GM23338 (cell line): Measurements from ENCODE around the gene TEX35. TPM values are rescaled to one million over a fixed set of nuclear protein-coding genes. Genes with fewer than 3 reads are reported as not detected.

Experiments
- ATAC-seq: fragments of 200-7000 bp; cut with Tn5 transposase; 3 replicates; pipeline ENCODE4 v1.9.1; 2020
- DNase-seq: peaks from one replicate; pipeline ENCODE4 v3.0.0-alpha.2; 2015; ENCODE audit warnings: low spot score
- H2AFZ ChIP-seq: fragments of 200-600 bp; sonication (generic); 2 replicates; pipeline ENCODE4 v1.8.0; 2016; ENCODE audit warnings: antibody characterized with exemption, mild to moderate bottlenecking, moderate library complexity
- H3F3A ChIP-seq: fragments of 200-600 bp; sonication (generic); replicated peaks from 2 replicates; pipeline ENCODE4 v1.8.0; 2017; ENCODE audit warnings: antibody characterized with exemption, mixed run types, low read depth
- H3K27ac ChIP-seq: fragments of 200-600 bp; sonication (generic); 2 replicates; pipeline ENCODE4 v1.6.1; 2016; ENCODE audit warnings: low read depth
- H3K27me3 ChIP-seq: fragments of 200-600 bp; sonication (generic); 2 replicates; pipeline ENCODE4 v1.8.0; 2016; ENCODE audit warnings: mild to moderate bottlenecking, mixed run types, moderate library complexity; ENCODE audit not compliant: insufficient read depth
- H3K36me3 ChIP-seq: fragments of 200-600 bp; sonication (generic); 2 replicates; pipeline ENCODE4 v1.8.0; 2016; ENCODE audit warnings: mild to moderate bottlenecking; ENCODE audit not compliant: insufficient read depth
- H3K4me1 ChIP-seq: fragments of 200-600 bp; sonication (generic); 2 replicates; pipeline ENCODE4 v1.8.0; 2016; ENCODE audit warnings: mild to moderate bottlenecking, moderate library complexity; ENCODE audit not compliant: insufficient read depth
- H3K4me2 ChIP-seq: fragments of 200-600 bp; sonication (generic); 2 replicates; pipeline ENCODE4 v1.7.1; 2017; ENCODE audit warnings: mixed run types
- H3K4me3 ChIP-seq: fragments of 200-600 bp; sonication (generic); 2 replicates; pipeline ENCODE4 v1.6.1; 2016; ENCODE audit warnings: mixed run types
- H3K79me2 ChIP-seq: fragments of 200-600 bp; sonication (generic); replicated peaks from 2 replicates; pipeline ENCODE4 v1.8.0; 2017; ENCODE audit warnings: mild to moderate bottlenecking; ENCODE audit not compliant: insufficient read depth
- H3K9me2 ChIP-seq: fragments of 200-600 bp; sonication (generic); 2 replicates; pipeline ENCODE4 v1.8.0; 2017; ENCODE audit not compliant: insufficient read depth
- H4K20me1 ChIP-seq: fragments of 200-600 bp; sonication (generic); replicated peaks from 2 replicates; pipeline ENCODE4 v1.8.0; 2017; ENCODE audit warnings: mild to moderate bottlenecking; ENCODE audit not compliant: insufficient read depth
- H3K27ac Mint-ChIP-seq: 2 replicates; pipeline ENCODE4 v1.8.0; 2020; ENCODE audit warnings: inconsistent platforms, mild to moderate bottlenecking, moderate library complexity, mixed read lengths
- H3K27me3 Mint-ChIP-seq: 3 replicates; pipeline ENCODE4 v1.8.0; 2022; ENCODE audit warnings: low read depth, mild to moderate bottlenecking, moderate library complexity, mixed read lengths, inconsistent platforms; ENCODE audit not compliant: insufficient read depth, poor library complexity
- H3K36me3 Mint-ChIP-seq: 3 replicates; pipeline ENCODE4 v1.8.0; 2021; ENCODE audit warnings: low read depth, mild to moderate bottlenecking, inconsistent platforms, moderate library complexity, mixed read lengths
- H3K4me1 Mint-ChIP-seq: 3 replicates; pipeline ENCODE4 v1.8.0; 2020; ENCODE audit warnings: mild to moderate bottlenecking, inconsistent platforms, mixed read lengths
- H3K4me3 Mint-ChIP-seq: 3 replicates; pipeline ENCODE4 v1.8.0; 2021; ENCODE audit warnings: moderate library complexity, mild to moderate bottlenecking, inconsistent platforms, mixed read lengths
- H3K9me3 Mint-ChIP-seq: 3 replicates; pipeline ENCODE4 v1.8.0; 2020; ENCODE audit warnings: moderate library complexity, mild to moderate bottlenecking, inconsistent platforms, mixed read lengths
- CREB1 ChIP-seq: fragments of 250-450 bp; sonication (Bioruptor Pico); IDR thresholded peaks from 2 replicates; pipeline ENCODE4 v1.5.0; 2020; ENCODE audit warnings: low read depth, mild to moderate bottlenecking, moderate library complexity
- CTCF ChIP-seq, 2 experiments: fragments of 200-600 bp in 1 of 2; sonication (generic) in 1 of 2; conservative IDR thresholded peaks; 2 replicates each; pipeline versions ENCODE4 v1.5.1 to v1.6.1; 2016 to 2017; ENCODE audit warnings: antibody characterized with exemption in 2 of 2, low read depth in 2 of 2, mild to moderate bottlenecking in 2 of 2, moderate library complexity in 1 of 2
- ETS1 ChIP-seq: IDR thresholded peaks from 2 replicates; pipeline ENCODE4 v1.6.1; 2016; ENCODE audit warnings: antibody characterized with exemption
- EZH2 ChIP-seq: fragments of 200-600 bp; sonication (generic); IDR thresholded peaks from one replicate; pipeline ENCODE4 v1.8.0; 2017; ENCODE audit warnings: antibody characterized with exemption, mild to moderate bottlenecking, low read depth; ENCODE audit not compliant: unreplicated experiment
- EZH2phosphoT487 ChIP-seq: fragments of 200-600 bp; sonication (generic); IDR thresholded peaks from one replicate; pipeline ENCODE4 v1.8.1; 2018; ENCODE audit warnings: antibody characterized with exemption; ENCODE audit not compliant: unreplicated experiment
- JUNB ChIP-seq: IDR thresholded peaks from one replicate; pipeline ENCODE4 v1.6.1; 2016; ENCODE audit warnings: antibody characterized with exemption; ENCODE audit not compliant: unreplicated experiment
- NANOG ChIP-seq: IDR thresholded peaks from 2 replicates; pipeline ENCODE4 v1.6.1; 2016; ENCODE audit warnings: antibody characterized with exemption, borderline replicate concordance
- POLR2AphosphoS5 ChIP-seq: IDR thresholded peaks from 2 replicates; pipeline ENCODE4 v1.6.1; 2016; ENCODE audit warnings: antibody characterized with exemption, low read depth
- REST ChIP-seq: IDR thresholded peaks from one replicate; pipeline ENCODE4 v1.6.1; 2018; ENCODE audit warnings: antibody characterized with exemption; ENCODE audit not compliant: unreplicated experiment
- STAT1 ChIP-seq: IDR thresholded peaks from one replicate; pipeline ENCODE4 v1.6.1; 2016; ENCODE audit warnings: antibody characterized with exemption; ENCODE audit not compliant: unreplicated experiment
- ZNF114 ChIP-seq: fragments of 250-450 bp; sonication (Bioruptor Pico); IDR thresholded peaks from 2 replicates; pipeline ENCODE4 v1.5.0; 2020; ENCODE audit warnings: mild to moderate bottlenecking, moderate library complexity
- ZNF331 ChIP-seq: fragments of 250-450 bp; sonication (Bioruptor Pico); IDR thresholded peaks from 2 replicates; pipeline ENCODE4 v1.5.0; 2020; ENCODE audit warnings: low read depth, mild to moderate bottlenecking, moderate library complexity
- ZNF462 ChIP-seq: fragments of 250-450 bp; sonication (Bioruptor Pico); IDR thresholded peaks from 2 replicates; pipeline ENCODE4 v1.5.0; 2020; ENCODE audit warnings: mild to moderate bottlenecking, moderate library complexity
- polyA plus RNA-seq: library from polyadenylated mRNA; unstranded; fragments of >200 nt; fragmentation: Nextera tagmentation; extraction: Ambion mirVana; gene quantifications from 2 replicates; pipeline ENCODE4 v1.2.1, GENCODE V29; 2016
- total RNA-seq: library from RNA; depleted of rRNA; stranded (reverse); fragments of >200 nt; shearing (Covaris generic); gene quantifications from 2 replicates; pipeline ENCODE4 v1.2.3, GENCODE V29; 2014

Gene TEX35
- total and polyA plus RNA-seq, 2 experiments from 2014 or later = not detected

- Histone ChIP-seq H4K20me1 (no peaks in the 10 kb centered on the region), H3F3A (no peaks in the 10 kb centered on the region), H3K4me1 (no peaks in the 10 kb centered on the region), H3K4me3 (no peak overlapping the region), H3K9me2 (no peaks in the 10 kb centered on the region), H2AFZ (peak overlapping the region; percentile 10; the same call in 1 of the 2 replicates), H3K27me3 (no peaks in the 10 kb centered on the region), H3K27ac (no peak overlapping the region), H3K36me3 (no peaks in the 10 kb centered on the region), H3K79me2 (no peaks in the 10 kb centered on the region), H3K4me2 (no peak overlapping the region)
- Mint-ChIP-seq H3K4me3 (no peak overlapping the region), H3K4me1 (no peaks in the 10 kb centered on the region; the same call in 2 of the 3 replicates), H3K27me3 (peaks cover 10% of the 10 kb centered on the region), H3K9me3 (no peaks in the 10 kb centered on the region), H3K27ac (no peak overlapping the region), H3K36me3 (no peaks in the 10 kb centered on the region)
- TF ChIP-seq POLR2AphosphoS5 = no peak
- TF ChIP-seq ZNF114 = no peak
- TF ChIP-seq CREB1 = no peak
- no peak for TF ChIP-seq STAT1
- no peak for TF ChIP-seq EZH2phosphoT487
- TF ChIP-seq JUNB = no peak
- TF ChIP-seq ETS1 = no peak
- no peak for TF ChIP-seq ZNF462 (CRISPR knock-in tag)
- TF ChIP-seq EZH2 = no peak
- no peak for TF ChIP-seq ZNF331
- no peak for TF ChIP-seq CTCF (conservative IDR thresholded peaks at IDR 0.05; ENCODE audit: low read depth in 2 of 2)
- TF ChIP-seq REST = no peak
- no peak for TF ChIP-seq NANOG
- ATAC-seq = no peak
- no peak for DNase-seq
These were observed 21.4 kb downstream of the TEX35 start for GRCh38 chr1:178534137-178534868.
